ENCODE results near the gene BEST1. TPM values are rescaled to one million over a fixed set of nuclear protein-coding genes. Genes with fewer than 3 reads are reported as not detected.

BEST1 gene
- total RNA-seq, 1 donor, result 8.0 TPM

DNA sequence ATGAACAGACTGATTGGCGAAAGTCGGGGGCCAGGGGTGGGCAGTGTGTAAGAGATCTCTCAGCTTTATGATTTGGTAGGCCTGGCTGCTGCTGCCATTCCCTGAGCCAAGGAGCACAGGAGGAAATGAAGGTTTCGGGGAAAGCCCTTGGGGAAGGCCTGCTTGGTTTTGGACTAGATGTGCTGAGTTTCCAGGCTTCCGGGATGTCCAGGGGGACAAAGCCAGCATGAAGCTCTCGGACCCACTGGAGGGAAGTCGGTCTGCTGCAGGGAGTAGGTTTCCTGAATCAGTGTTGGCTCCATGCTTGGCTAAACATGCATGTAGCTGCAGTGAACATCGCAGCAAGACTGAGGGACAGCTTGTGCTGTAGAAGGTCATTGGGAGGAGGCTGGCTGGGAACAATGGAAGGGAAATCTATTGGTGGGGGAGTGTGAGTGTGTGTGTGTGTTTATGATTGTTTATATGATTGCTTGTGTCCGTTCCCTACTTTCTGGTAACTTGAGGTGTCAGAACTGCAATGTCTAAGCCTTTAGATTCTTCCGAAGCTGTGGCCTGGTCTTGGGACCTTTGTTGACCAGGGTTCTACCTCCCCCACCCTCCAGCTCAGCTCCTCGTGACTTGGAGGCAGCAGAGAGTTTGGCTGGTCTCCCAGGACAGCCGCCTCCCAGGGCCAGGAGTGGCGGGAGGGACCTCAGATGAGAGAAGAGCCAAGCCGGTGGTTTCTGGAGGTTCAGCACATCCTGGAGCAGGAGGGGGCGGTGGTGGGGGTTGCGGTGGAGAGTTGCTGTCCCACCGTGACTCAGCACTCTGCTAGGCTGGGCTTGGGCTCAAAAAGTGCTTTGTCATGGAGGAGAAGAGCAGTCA is 21.3 kb downstream of the BEST1 start:
- Histone ChIP-seq H3K9me3 (ENCODE audit: low read depth, low read length) (no peaks in the 10 kb centered on the region), H3K4me3 (ENCODE audit: insufficient read depth, low read length) (peak overlapping the region; percentile 6), H3K4me1 (ENCODE audit: insufficient read depth, low read length) (peaks cover 61% of the 10 kb centered on the region), H2AFZ (ENCODE audit: low read length) (peak overlapping the region; percentile 49), H3K36me3 (ENCODE audit: insufficient read depth, low read length) (no peaks in the 10 kb centered on the region), H3K27me3 (ENCODE audit: insufficient read depth, low read length) (no peaks in the 10 kb centered on the region), H3K79me2 (ENCODE audit: insufficient read depth, low read length) (peaks cover 22% of the 10 kb centered on the region), H3K4me2 (ENCODE audit: insufficient read depth, low read length) (peak overlapping the region; percentile 70), H3K27ac (ENCODE audit: low read depth, low read length) (peak overlapping the region; percentile 98), H4K20me1 (ENCODE audit: insufficient read depth, low read length) (peaks cover 5% of the 10 kb centered on the region)
- peak; percentile 97 for DNase-seq (ENCODE audit: insufficient read length, low spot score, missing footprints)
- TF ChIP-seq, protein P1, sequence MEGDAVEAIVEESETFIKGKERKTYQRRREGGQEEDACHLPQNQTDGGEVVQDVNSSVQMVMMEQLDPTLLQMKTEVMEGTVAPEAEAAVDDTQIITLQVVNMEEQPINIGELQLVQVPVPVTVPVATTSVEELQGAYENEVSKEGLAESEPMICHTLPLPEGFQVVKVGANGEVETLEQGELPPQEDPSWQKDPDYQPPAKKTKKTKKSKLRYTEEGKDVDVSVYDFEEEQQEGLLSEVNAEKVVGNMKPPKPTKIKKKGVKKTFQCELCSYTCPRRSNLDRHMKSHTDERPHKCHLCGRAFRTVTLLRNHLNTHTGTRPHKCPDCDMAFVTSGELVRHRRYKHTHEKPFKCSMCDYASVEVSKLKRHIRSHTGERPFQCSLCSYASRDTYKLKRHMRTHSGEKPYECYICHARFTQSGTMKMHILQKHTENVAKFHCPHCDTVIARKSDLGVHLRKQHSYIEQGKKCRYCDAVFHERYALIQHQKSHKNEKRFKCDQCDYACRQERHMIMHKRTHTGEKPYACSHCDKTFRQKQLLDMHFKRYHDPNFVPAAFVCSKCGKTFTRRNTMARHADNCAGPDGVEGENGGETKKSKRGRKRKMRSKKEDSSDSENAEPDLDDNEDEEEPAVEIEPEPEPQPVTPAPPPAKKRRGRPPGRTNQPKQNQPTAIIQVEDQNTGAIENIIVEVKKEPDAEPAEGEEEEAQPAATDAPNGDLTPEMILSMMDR (IDR thresholded peaks at IDR 0.05; ENCODE audit: extremely low read depth, low read depth, low read length), result no peak

DNA sequence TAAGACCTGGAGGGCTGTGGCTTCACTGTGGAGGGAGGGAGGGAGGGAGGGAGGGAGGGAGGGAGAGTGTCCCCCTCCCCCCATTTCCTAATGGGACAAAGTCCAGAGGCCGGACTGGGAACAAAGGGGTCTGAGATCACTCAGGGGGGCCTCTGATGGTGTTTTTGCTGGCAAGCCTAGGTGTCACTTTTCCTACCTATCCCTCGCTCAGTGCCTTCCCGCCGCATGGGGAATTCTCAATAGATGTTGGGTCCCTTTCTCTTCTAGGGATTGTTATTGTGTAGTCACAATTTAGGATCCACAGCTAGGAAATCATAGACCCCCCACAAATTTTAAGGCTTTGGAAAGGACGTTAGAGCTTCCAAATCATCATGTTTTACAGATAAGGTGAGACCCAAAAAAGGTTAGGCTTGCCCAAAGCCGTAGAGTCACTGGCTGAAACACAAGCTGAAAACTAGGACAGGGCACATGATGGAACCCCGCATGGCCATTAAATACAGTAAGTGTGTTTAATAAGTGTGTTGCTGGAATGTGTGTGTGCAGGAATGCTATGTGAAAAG is 22.0 kb downstream of the BEST1 start:
- no peak for DNase-seq (ENCODE audit: insufficient read length, low spot score, missing footprints)

DNA sequence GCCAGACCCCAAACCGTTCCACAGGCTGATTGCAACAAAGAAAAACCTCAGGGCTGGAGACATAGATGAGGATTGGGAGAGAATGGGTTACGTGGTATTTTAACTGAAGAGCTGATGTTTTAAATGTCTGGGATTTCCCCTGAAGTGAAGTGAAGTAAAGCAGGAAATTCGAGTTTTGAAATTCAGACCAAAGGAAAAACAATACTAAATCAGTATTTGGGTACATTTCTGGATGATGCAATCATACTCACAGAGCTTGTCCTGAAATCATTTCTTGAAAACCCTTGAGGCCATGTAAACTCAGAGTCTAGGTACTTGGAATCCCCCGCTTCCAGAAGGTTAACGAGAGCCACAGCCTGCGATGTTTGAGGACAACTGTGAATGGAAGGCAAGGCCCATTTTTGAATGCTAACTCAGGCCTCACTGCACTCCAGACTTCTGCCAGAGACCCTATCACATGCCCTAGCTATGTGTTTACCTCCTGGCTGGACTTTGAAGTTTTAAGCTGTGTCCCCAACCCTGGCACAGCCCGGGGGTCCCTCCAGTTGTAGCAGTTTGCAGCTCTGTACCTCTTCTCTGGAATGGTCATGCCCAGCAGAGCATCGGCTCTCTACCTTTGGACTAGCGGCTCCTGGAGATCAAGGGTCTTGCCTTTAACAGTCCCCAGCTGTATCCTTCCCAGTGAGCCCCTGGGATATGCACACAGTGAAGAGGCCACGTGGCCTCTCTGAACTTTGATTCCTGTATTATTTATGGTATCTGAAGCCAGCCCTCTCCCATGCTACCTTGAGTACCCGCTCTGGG is 22.7 kb downstream of the BEST1 start:
- H3K79me2 ChIP-seq (ENCODE audit: insufficient read depth, low read length), result peaks cover 11% of the 10 kb centered on the region
- peak overlapping the region; percentile 70 for H3K4me2 ChIP-seq (ENCODE audit: insufficient read depth, low read length)
- TF ChIP-seq, protein P1 (IDR thresholded peaks at IDR 0.05; ENCODE audit: extremely low read depth, low read depth, low read length), result no peak
- peak overlapping the region; percentile 96 for H3K27ac ChIP-seq (ENCODE audit: low read depth, low read length)
- DNase-seq (ENCODE audit: insufficient read length, low spot score, missing footprints), result peak; percentile 65
- H3K9me3 ChIP-seq (ENCODE audit: low read depth, low read length), result no peaks in the 10 kb centered on the region
- H2AFZ ChIP-seq (ENCODE audit: low read length), result peak overlapping the region; percentile 32
- peaks cover 61% of the 10 kb centered on the region for H3K4me1 ChIP-seq (ENCODE audit: insufficient read depth, low read length)
- H4K20me1 ChIP-seq (ENCODE audit: insufficient read depth, low read length), result no peaks in the 10 kb centered on the region
- no peaks in the 10 kb centered on the region for H3K27me3 ChIP-seq (ENCODE audit: insufficient read depth, low read length)
- H3K36me3 ChIP-seq (ENCODE audit: insufficient read depth, low read length), result no peaks in the 10 kb centered on the region
- H3K4me3 ChIP-seq (ENCODE audit: insufficient read depth, low read length), result peak overlapping the region; percentile 42

More for the DNA sequence above, 22.0 kb downstream of the BEST1 start:
- Histone ChIP-seq H3K4me1 (ENCODE audit: insufficient read depth, low read length) (peaks cover 61% of the 10 kb centered on the region), H3K9me3 (ENCODE audit: low read depth, low read length) (no peaks in the 10 kb centered on the region), H3K27ac (ENCODE audit: low read depth, low read length) (peak overlapping the region; percentile 96), H4K20me1 (ENCODE audit: insufficient read depth, low read length) (no peaks in the 10 kb centered on the region), H3K4me3 (ENCODE audit: insufficient read depth, low read length) (peak overlapping the region; percentile 42), H3K36me3 (ENCODE audit: insufficient read depth, low read length) (no peaks in the 10 kb centered on the region), H3K27me3 (ENCODE audit: insufficient read depth, low read length) (no peaks in the 10 kb centered on the region), H3K4me2 (ENCODE audit: insufficient read depth, low read length) (peak overlapping the region; percentile 70), H3K79me2 (ENCODE audit: insufficient read depth, low read length) (peaks cover 15% of the 10 kb centered on the region), H2AFZ (ENCODE audit: low read length) (no peak overlapping the region)
- TF ChIP-seq, protein P1 (IDR thresholded peaks at IDR 0.05; ENCODE audit: extremely low read depth, low read depth, low read length), result no peak

Data from osteoblast (primary cell).